Rectal smooth muscle tissue (tissue), 1 donor: ENCODE data around the gene THYN1.

ENCODE experiments used
- H3K27ac ChIP-seq: one replicate; pipeline ENCODE4 v1.7.0; 2013; ENCODE audit warnings: low read depth, low read length, inconsistent platforms
- H3K27me3 ChIP-seq: one replicate; pipeline ENCODE4 v1.7.0; 2013; ENCODE audit warnings: low read length; ENCODE audit not compliant: control insufficient read depth, insufficient read depth
- H3K36me3 ChIP-seq: one replicate; pipeline ENCODE4 v1.7.0; 2013; ENCODE audit warnings: low read length; ENCODE audit not compliant: control insufficient read depth, insufficient read depth
- H3K4me1 ChIP-seq: one replicate; pipeline ENCODE4 v1.7.0; 2013; ENCODE audit warnings: low read length; ENCODE audit not compliant: control insufficient read depth, insufficient read depth
- H3K4me3 ChIP-seq: one replicate; pipeline ENCODE4 v1.7.0; 2013; ENCODE audit warnings: low read length
- H3K9ac ChIP-seq: one replicate; pipeline ENCODE4 v1.7.0; 2013; ENCODE audit warnings: low read length

The THYN1 gene

GRCh38 chr11:134223836-134224709, 29.1 kb downstream of the THYN1 start, which contains the start of the genes NCAPD3 and VPS26B:
Gene NCAPD3, minus strand, starts transcription at chr11:134223967. Its CDS starts 41 bp downstream, at chr11:134223926.
Gene VPS26B, plus strand, starts transcription at chr11:134224671. Its CDS starts 452 bp downstream, at chr11:134225123.
- Histone ChIP-seq H3K27me3 (no peaks in the 10 kb centered on the region), H3K36me3 (no peaks in the 10 kb centered on the region), H3K9ac (peak within 1 kb of the TSS; percentile 92), H3K27ac (peak within 1 kb of the TSS; percentile 97), H3K4me3 (peak within 1 kb of the TSS; percentile 99), H3K4me1 (peaks cover 11% of the 10 kb centered on the region)

DNA sequence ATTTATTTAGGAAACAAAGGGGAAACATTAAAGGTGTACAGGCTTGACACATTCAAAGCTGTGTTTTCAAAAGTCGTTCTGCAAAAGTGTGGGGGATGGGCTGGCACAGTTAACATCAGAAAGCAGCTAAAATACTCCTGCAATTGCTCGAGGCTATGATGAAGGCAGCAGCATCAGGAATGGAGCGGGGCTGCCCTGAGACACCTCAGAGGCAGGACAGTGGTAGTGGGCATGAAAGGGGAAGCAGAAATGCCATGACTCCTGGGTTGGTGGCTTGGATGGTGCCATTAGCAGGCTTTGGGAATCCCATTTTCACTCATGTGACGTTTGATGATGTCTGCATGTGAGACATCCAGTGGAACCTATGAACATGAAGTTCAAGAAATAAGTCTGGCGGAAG, 30.0 kb downstream of the THYN1 start:
- Histone ChIP-seq H3K36me3 (no peaks in the 10 kb centered on the region), H3K4me1 (peaks cover 11% of the 10 kb centered on the region), H3K27me3 (no peaks in the 10 kb centered on the region), H3K4me3 (peak overlapping the region; percentile 75), H3K27ac (no peak overlapping the region), H3K9ac (no peak overlapping the region)

- peaks cover 2% of the 10 kb centered on the region for H3K36me3 ChIP-seq
- H3K4me3 ChIP-seq, result no peak overlapping the region
These were observed 36.3 kb downstream of the THYN1 start for GRCh38 chr11:134216816-134217215.

GRCh38 chr11:134215836-134216235, 37.3 kb downstream of the THYN1 start:
- H3K27ac ChIP-seq, result no peak overlapping the region
- no peaks in the 10 kb centered on the region for H3K27me3 ChIP-seq
- H3K4me3 ChIP-seq, result no peak overlapping the region
- H3K4me1 ChIP-seq, result no peaks in the 10 kb centered on the region
- H3K9ac ChIP-seq, result no peak overlapping the region
- H3K36me3 ChIP-seq, result peaks cover 2% of the 10 kb centered on the region

More at GRCh38 chr11:134216816-134217215, 36.3 kb downstream of the THYN1 start:
- H3K4me1 ChIP-seq, result no peaks in the 10 kb centered on the region
- H3K27ac ChIP-seq, result no peak overlapping the region
- H3K27me3 ChIP-seq, result no peaks in the 10 kb centered on the region
- H3K9ac ChIP-seq, result no peak overlapping the region

GRCh38 chr11:134207538-134208239, 45.5 kb downstream of the THYN1 start:
- Histone ChIP-seq H3K9ac (no peak overlapping the region), H3K36me3 (peaks cover 3% of the 10 kb centered on the region)

GRCh38 chr11:134206185-134206584, 47.0 kb downstream of the THYN1 start:
- no peak overlapping the region for H3K4me3 ChIP-seq
- no peaks in the 10 kb centered on the region for H3K27me3 ChIP-seq
- H3K27ac ChIP-seq, result no peak overlapping the region
- peaks cover 3% of the 10 kb centered on the region for H3K36me3 ChIP-seq
- H3K4me1 ChIP-seq, result no peaks in the 10 kb centered on the region
- H3K9ac ChIP-seq, result no peak overlapping the region

More at GRCh38 chr11:134207538-134208239, 45.5 kb downstream of the THYN1 start:
- Histone ChIP-seq H3K27ac (no peak overlapping the region), H3K4me1 (no peaks in the 10 kb centered on the region), H3K27me3 (no peaks in the 10 kb centered on the region), H3K4me3 (no peak overlapping the region)

- Histone ChIP-seq H3K27ac (no peak overlapping the region), H3K4me1 (no peaks in the 10 kb centered on the region), H3K9ac (no peak overlapping the region), H3K4me3 (no peak overlapping the region), H3K27me3 (no peaks in the 10 kb centered on the region), H3K36me3 (peaks cover 3% of the 10 kb centered on the region)
These were observed 47.4 kb downstream of the THYN1 start for GRCh38 chr11:134205729-134206128.

DNA sequence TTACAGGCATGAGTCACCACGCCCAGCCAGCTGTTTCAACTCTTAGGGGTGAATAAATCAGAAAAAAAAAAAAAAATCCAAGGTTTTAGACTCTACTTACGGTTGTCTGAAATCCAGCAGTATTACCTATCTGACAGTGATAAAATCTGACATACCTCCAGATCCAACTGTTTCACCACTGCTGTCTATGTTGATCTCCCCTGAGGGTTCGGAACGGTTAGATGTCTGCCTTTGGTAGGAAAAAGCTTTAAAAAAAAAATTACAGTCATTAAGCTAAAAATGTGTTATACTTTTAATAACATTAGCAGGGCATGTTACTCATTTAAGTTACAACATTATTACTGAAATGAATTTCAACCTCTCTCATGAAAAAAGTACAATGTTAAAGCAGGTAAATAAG, 50.5 kb downstream of the THYN1 start:
- H3K27me3 ChIP-seq, result no peaks in the 10 kb centered on the region
- no peak overlapping the region for H3K4me3 ChIP-seq
- H3K27ac ChIP-seq, result no peak overlapping the region
- H3K36me3 ChIP-seq, result peaks cover 3% of the 10 kb centered on the region
- H3K9ac ChIP-seq, result no peak overlapping the region
- no peaks in the 10 kb centered on the region for H3K4me1 ChIP-seq

DNA sequence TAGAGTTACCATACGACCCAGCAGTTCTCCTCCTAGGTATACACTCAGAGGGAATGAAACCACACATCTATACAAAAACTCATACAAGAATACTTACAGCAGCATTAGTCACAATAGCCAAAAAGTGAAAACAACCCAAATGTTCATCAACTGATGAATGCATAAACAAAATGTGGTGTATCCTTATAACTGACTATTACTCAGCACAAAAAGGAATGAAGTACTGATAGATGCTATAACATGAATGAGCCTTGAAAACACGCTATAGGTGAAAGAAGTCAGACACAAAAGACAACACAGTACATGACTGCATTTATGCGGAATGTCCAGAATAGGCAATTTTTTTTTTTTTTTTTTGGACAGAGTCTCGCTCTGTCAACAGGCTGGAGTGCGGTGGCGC, 52.5 kb downstream of the THYN1 start:
- no peak overlapping the region for H3K4me3 ChIP-seq
- H3K36me3 ChIP-seq, result peaks cover under 1% of the 10 kb centered on the region
- H3K9ac ChIP-seq, result no peak overlapping the region
- H3K27ac ChIP-seq, result no peak overlapping the region
- no peaks in the 10 kb centered on the region for H3K4me1 ChIP-seq
- no peaks in the 10 kb centered on the region for H3K27me3 ChIP-seq

DNA sequence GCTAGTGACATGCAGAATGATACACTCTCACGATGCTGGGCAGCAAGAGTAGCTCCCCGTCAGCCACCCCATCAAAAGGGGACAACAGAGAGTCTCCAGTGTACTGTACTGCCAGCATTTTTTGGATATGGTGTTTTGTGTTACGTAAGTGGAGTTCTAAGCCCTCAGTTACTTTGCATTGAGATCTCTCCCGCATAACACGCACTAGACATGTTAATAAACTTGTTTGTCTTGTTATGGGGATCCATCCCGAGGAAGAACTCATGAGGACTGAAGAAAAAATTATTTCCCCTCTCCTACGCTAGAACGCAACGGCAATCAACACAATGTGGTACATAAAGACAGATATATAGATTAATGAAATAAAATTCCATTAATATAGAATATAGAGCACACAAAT, 53.6 kb downstream of the THYN1 start:
- no peak overlapping the region for H3K4me3 ChIP-seq
- no peaks in the 10 kb centered on the region for H3K36me3 ChIP-seq
- H3K4me1 ChIP-seq, result no peaks in the 10 kb centered on the region
- no peak overlapping the region for H3K27ac ChIP-seq
- no peaks in the 10 kb centered on the region for H3K27me3 ChIP-seq
- no peak overlapping the region for H3K9ac ChIP-seq
